MG63 (cell line): Measurements from ENCODE around the gene IRAK1. TPM values are rescaled to one million over a fixed set of nuclear protein-coding genes. Genes with fewer than 3 reads are reported as not detected.

Experiments
- DNase-seq: peaks from one replicate; pipeline ENCODE4 v3.0.0-alpha.2; 2020
- H3K27me3 ChIP-seq: fragments of 250-450 bp; sonication (Bioruptor Pico); 2 replicates; pipeline ENCODE4 v1.5.1; 2020; ENCODE audit warnings: mild to moderate bottlenecking, moderate library complexity
- H3K36me3 ChIP-seq: fragments of 250-450 bp; sonication (Bioruptor Pico); 2 replicates; pipeline ENCODE4 v1.5.1; 2020; ENCODE audit warnings: mild to moderate bottlenecking, moderate library complexity
- H3K4me3 ChIP-seq: fragments of 250-450 bp; sonication (Bioruptor Pico); 2 replicates; pipeline ENCODE4 v1.5.1; 2020; ENCODE audit warnings: mild to moderate bottlenecking, moderate library complexity
- H3K9me3 ChIP-seq: fragments of 250-450 bp; sonication (Bioruptor Pico); 2 replicates; pipeline ENCODE4 v1.5.1; 2020; ENCODE audit warnings: mild to moderate bottlenecking, moderate library complexity
- total RNA-seq: library from RNA; depleted of rRNA; stranded (reverse); fragments of >200 nt; shearing (Covaris generic); gene quantifications from 2 replicates; pipeline ENCODE4 v1.2.3, GENCODE V29; 2014; ENCODE audit warnings: low replicate concordance; rRNA removed

IRAK1 gene
- total RNA-seq, 1 experiment from 2014 or later, result 270 TPM

DNA sequence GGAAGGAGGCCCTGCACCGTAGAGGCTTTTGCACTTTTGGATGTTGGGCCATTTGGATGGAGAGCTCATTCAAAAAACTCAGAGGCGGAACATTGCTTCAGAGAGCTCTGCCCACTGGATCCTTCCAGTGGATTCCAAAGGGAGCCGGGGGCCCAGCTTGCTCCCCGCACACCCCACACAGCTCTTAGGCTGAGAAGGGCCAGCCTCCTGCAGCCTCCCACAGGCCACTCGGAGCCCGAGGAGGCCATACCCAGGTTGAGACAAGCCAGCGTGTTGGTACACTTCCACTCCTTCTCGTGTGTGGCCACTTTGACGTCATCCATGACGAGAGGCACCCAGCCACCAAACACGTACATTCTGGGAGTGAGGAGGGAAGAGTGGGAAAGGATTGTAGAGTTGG is 58.4 kb downstream of the IRAK1 start:
- no peaks in the 10 kb centered on the region for H3K27me3 ChIP-seq
- peaks cover 14% of the 10 kb centered on the region for H3K36me3 ChIP-seq
- no peaks in the 10 kb centered on the region for H3K9me3 ChIP-seq
- H3K4me3 ChIP-seq, result no peak overlapping the region
- no peak for DNase-seq

DNA sequence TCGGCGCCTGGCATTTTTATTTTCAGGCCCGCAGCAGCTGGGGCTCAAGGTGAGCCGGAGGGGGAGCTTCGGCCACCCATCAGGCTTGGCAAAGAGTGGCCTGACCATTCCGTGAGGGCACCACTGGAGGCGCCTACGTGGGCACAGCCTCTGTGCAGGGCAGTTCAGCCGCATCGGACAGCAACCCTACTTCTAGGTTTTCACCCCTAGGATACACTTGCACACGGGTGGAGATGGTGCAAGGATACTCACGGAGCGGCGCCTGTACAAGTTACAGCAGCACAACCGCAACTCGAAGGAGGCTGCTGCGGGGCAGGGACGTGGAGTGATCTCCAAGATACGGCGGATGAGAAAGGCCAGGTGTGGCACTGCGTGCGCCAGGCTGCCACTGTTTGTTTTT is 58.9 kb downstream of the IRAK1 start:
- Histone ChIP-seq H3K36me3 (peaks cover 14% of the 10 kb centered on the region), H3K9me3 (no peaks in the 10 kb centered on the region), H3K27me3 (no peaks in the 10 kb centered on the region), H3K4me3 (no peak overlapping the region)
- DNase-seq, result no peak

Other genes starting within 250 kb of the IRAK1 start
- gene SRPK3, start 238.9 kb downstream of the IRAK1 start, total RNA-seq, result not detected in 2 replicates
- 48.7 and 75.2 TPM in 2 replicates for gene IDH3G, start 225.5 kb downstream of the IRAK1 start, total RNA-seq
- gene SSR4, start 225.2 kb downstream of the IRAK1 start, total RNA-seq, result 227 and 266 TPM in 2 replicates
- gene PDZD4, start 189.4 kb downstream of the IRAK1 start, total RNA-seq, result 1.5 and 5.8 TPM in 2 replicates
- 0.30 TPM in 1 of 2 replicates, not detected in the other for gene L1CAM, start 133.7 kb downstream of the IRAK1 start, total RNA-seq
- gene AVPR2, start 115.2 kb downstream of the IRAK1 start, total RNA-seq, result 0.27 TPM in 1 of 2 replicates, not detected in the other
- gene ARHGAP4, start 93.6 kb downstream of the IRAK1 start, total RNA-seq, result 0.07 and 2.4 TPM in 2 replicates
- gene NAA10, start 84.9 kb downstream of the IRAK1 start, total RNA-seq, result 205 and 325 TPM in 2 replicates
- gene RENBP, start 75.3 kb downstream of the IRAK1 start, total RNA-seq, result not detected in 2 replicates
- gene HCFC1, start 48.1 kb downstream of the IRAK1 start, total RNA-seq, result 7.8 and 12.8 TPM in 2 replicates
- 1.0 and 4.6 TPM in 2 replicates for gene TMEM187, start 47.1 kb downstream of the IRAK1 start, total RNA-seq
- gene MECP2, start 77.8 kb upstream of the IRAK1 start, total RNA-seq, result 37.3 and 47.0 TPM in 2 replicates
- not detected in 2 replicates for gene OPN1LW, start 124.3 kb upstream of the IRAK1 start, total RNA-seq
- not detected in 2 replicates for gene OPN1MW, start 162.7 kb upstream of the IRAK1 start, total RNA-seq
- not detected in 2 replicates for gene OPN1MW2, start 199.9 kb upstream of the IRAK1 start, total RNA-seq
- gene OPN1MW3, start 237.7 kb upstream of the IRAK1 start, total RNA-seq, result not detected in 2 replicates